NCI-H510A treated with DMSO at 0.1 percent for 48 hours (cell line): ENCODE measurements around the gene DAGLA.

Experiments
- DNase-seq: peaks from one replicate; lab custom pipeline; 2025; lab: John Stamatoyannopoulos, UW

The DAGLA gene

GRCh38 chr11:61728066-61728939, 48.1 kb downstream of the DAGLA start:
- DNase-seq = no peak

GRCh38 chr11:61728940-61729219, 48.7 kb downstream of the DAGLA start:
- no peak for DNase-seq

- DNase-seq = peak; percentile 96
Measured at GRCh38 chr11:61730240-61730994, 50.2 kb downstream of the DAGLA start.

GRCh38 chr11:61731211-61731951, 51.2 kb downstream of the DAGLA start:
- DNase-seq = no peak

GRCh38 chr11:61731952-61732675, 51.9 kb downstream of the DAGLA start:
- no peak for DNase-seq

GRCh38 chr11:61732705-61733104, 52.5 kb downstream of the DAGLA start:
- DNase-seq = no peak

- peak; percentile 82 for DNase-seq
Measured at GRCh38 chr11:61733120-61733978, 53.2 kb downstream of the DAGLA start.

- no peak for DNase-seq
Measured at GRCh38 chr11:61734767-61735166, 54.6 kb downstream of the DAGLA start.

GRCh38 chr11:61735391-61735790, 55.2 kb downstream of the DAGLA start:
- DNase-seq = no peak

- no peak for DNase-seq
Measured at GRCh38 chr11:61736310-61736709, 56.1 kb downstream of the DAGLA start.

- no peak for DNase-seq
Measured at GRCh38 chr11:61737131-61737530, 56.9 kb downstream of the DAGLA start.

GRCh38 chr11:61737636-61738386, 57.6 kb downstream of the DAGLA start:
- no peak for DNase-seq

GRCh38 chr11:61738776-61739175, 58.6 kb downstream of the DAGLA start:
- no peak for DNase-seq

- no peak for DNase-seq
Measured at GRCh38 chr11:61739413-61739812, 59.2 kb downstream of the DAGLA start.

GRCh38 chr11:61739966-61740365, 59.8 kb downstream of the DAGLA start:
- DNase-seq = peak; percentile 43

- DNase-seq = no peak
Measured at GRCh38 chr11:61742391-61742790, 62.2 kb downstream of the DAGLA start.

- no peak for DNase-seq
Measured at GRCh38 chr11:61743486-61744095, 63.4 kb downstream of the DAGLA start.

- DNase-seq = no peak
Measured at GRCh38 chr11:61744181-61744580, 64.0 kb downstream of the DAGLA start.

- DNase-seq = no peak
Measured at GRCh38 chr11:61744609-61745156, 64.5 kb downstream of the DAGLA start.
